UCSD-AML1 (cell line): ENCODE results near the gene CDYL2.
"Not testable (repeated sequence)": the region's sequence is repeated elsewhere in the genome, so short reads cannot be mapped to it uniquely, and the experiment has no call there.

Experiments used
- DNase-seq: peaks from one replicate; lab custom pipeline; 2025; ENCODE audit not compliant: unreplicated experiment; lab: John Stamatoyannopoulos, UW

The CDYL2 gene

DNA sequence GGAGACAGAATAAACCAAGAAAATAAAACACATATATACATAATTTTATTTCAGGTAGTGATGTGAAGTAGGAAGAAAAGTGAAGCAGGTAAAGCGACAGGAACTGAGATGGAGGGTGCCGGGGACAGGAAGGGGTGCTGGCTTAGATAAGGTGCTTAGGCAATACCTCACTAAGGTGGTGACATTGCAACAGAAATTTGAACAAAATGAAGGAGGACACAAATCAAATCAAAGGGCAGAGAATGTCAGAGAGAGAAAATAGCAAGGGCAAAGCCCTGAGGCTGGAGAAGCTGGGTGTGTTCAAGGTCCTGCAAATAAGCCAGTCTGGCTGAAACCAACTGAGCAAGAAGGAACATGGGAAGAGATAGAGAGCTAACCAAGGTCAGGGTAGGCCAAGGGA lies 5.0 kb upstream of the CDYL2 start:
- DNase-seq = no peak

DNA sequence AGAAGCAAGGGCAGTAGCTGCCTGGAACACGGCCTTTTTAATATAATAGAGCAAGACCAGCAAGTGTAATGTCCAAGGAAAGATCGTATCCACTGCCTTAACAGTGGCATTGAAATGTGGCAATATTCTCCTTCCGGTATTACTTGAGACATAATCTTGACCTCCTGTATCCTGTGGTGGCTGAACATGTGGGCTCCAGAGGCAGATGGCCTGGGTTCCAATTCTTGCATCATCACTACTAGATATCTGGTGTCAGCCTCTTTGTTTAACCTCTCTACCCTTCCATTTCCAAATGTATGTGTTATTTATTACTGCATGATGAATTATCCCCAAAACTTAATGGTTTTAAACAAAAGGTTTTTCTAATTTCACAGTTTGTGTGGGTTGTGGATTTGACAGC lies 3.5 kb upstream of the CDYL2 start:
- DNase-seq = no peak

- DNase-seq = peak; percentile 71
Measured at GRCh38 chr16:80806927-80807340, 2.5 kb upstream of the CDYL2 start.

DNA sequence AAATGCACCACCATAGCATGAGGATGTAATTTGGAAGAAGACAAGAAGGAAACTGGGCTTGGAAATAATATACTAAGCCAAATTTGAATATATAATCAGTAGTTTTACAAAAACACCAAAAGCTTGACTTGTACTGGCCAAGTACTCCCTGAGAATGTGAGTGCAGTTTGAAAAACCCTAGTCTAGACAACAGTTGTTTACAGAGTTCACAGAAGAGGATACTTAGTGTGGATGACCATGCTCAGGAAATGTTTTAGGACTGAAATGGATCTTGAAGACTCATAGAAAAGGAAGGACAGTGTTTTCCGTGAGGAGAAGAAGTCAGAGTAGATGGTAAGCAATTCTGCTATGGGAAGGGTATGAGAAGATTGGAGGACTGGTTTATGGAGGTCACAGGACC lies 1.9 kb upstream of the CDYL2 start:
- DNase-seq = no peak

DNA sequence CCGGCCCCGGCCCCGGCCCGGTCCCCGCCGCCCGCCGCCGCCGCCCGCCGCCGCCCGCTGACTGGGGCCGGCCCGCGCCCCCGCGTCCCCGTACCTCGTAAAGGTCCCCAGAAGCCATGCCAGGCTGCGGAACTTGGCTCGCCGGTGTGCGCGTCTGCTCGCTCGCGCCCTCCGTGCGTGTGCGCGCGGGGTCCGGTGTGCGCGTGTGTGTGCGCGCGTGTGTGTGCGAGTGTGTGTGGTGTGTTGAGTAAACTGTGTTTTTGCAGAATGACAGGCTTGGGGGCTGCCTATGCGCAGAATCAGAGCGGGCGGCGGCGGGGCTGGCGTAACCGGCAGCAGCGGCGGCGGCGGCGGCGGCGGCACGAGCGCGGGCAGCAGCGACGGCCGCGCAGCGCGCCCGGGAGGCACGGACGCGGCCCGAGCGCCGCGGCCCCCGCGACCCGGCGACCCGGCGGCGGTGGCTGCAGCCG lies 307 bp downstream of the CDYL2 start:
- DNase-seq = peak; percentile 66

DNA sequence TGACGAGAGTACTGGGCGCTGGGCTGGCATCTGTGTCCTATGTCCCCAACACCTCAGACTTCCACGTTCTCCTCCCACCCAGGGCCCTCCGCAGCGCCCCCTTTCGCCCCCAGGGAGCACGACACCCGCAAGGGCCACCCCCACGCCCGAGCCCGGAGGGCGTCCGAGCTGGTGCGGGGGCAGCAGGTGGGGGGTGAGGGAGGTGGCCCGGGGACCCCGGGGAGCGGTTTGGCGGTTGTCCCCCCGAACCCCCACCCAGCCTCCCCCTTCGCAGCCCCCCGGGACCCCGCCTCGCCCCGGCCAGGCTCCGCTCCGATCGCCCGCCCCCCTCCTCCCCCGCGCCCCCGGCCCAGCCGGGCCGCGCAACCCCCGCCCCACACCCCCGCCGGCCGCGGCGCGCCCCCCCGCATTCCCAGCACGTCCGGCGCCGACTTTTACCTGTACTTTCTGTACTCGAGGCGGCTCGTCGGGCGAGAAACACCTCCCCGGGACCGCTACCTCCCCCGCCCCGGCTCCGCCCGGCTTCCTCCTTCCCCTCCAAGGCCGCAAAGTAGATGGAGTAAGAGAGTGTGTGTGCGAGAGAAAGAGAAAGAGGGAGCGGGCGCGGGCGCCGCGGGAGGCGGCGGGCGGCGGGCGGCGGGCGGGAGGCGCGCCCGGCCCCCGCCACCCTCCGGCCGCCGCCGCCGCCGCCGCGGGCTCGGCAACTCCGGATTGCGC lies 901 bp downstream of the CDYL2 start:
- DNase-seq = peak; percentile 73

DNA sequence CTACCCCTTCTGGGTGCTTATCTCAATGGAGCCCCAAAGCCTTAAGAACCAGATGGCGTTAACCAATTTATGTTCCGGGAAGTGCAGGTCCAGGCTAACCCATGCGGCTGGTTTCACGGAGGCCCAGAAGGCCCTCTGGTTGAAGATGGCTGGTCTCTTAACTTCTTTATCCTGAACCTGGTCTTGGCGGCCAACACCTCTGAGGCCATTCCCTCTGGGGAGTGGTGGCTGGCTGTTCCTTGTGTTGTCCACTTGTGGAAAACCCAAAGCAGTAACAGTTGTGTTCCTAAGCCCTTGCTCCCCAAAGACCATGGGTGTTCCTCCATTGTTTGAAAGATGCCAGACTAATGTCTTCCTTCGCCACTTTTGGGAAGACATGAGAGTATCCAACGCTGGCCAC lies 1.5 kb downstream of the CDYL2 start:
- DNase-seq = no peak

- DNase-seq = no peak
Measured at GRCh38 chr16:80802138-80802537, 2.3 kb downstream of the CDYL2 start.

GRCh38 chr16:80794071-80794470 lies 10.3 kb downstream of the CDYL2 start:
- DNase-seq = no peak

DNA sequence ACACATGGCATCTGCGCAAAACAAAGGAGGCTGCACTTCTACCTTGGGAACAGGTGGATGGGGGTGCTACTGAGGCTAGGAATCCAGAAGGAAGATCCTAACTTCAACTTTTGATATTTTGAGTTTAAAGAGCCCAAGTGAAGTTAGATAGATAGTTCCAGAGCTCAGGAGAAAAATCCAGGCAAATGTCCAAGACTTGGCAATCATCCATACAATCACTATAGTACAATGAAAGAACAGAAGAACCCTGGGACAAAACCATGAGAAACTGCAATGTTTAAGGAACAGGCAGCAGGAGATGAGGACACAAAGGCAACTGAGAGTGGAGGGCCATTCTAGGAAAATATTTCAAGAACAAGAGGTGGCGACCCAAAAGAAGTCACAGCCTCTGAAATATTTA lies 12.4 kb downstream of the CDYL2 start:
- no peak for DNase-seq

DNA sequence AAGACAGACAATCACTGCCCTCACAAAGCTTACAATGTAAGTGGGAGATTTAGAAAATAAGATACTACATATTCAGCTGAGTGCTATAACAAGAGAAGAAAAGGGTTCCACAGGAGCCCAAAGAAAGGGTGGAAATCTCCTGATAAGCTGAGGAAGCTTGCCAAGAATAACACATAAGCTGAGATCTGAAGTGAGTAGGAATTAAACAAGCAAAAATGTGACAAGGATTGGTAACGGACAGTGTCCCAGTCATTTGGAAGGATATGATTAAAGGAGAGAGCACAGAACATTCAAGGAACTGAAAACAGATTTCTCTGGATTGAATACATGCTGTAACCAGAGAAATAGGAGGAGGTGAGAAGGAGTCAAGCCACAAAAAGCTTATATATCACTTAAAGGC lies 13.0 kb downstream of the CDYL2 start:
- no peak for DNase-seq

DNA sequence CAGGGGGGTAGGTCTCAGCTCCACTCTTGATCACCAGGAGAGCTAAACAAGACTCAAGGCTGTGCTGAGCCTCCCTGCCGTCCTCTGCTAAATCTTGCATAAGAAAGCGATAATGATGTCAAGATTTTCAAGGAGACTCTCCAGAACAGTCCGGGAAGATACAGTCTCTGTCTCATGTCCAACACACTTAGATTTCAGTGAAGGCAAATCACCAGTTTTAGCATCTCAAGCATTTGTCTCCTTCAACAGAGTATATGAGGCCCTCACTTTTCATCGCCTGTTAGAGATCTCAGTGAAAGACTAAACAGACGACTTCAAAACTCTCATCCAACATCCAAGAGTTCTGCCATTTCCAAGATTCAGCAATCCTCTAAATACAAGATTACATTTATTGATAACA lies 13.6 kb downstream of the CDYL2 start:
- DNase-seq = no peak

DNA sequence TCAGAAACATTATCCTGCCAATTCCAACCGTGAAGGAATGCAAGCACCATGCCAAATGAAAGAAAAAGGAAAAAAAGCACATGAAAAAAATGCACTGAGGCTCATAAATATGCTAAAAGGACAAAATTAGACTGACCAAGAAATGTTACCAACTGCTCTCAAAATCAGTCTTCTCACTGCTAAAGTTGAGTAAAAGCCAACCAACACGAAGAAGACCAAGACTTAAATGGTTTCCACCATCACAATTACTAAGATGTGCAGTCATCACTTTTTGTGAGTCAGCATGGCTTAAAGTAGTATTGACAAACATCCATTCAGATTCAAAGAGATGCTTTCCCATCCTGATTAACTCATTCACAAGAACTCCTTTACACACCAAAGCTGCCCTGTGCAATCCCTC lies 16.4 kb downstream of the CDYL2 start:
- DNase-seq = no peak

- not testable (repeated sequence) for DNase-seq
Measured at GRCh38 chr16:80786561-80786960, 17.8 kb downstream of the CDYL2 start.

GRCh38 chr16:80784951-80785350 lies 19.4 kb downstream of the CDYL2 start:
- DNase-seq = no peak

- no peak for DNase-seq
Measured at GRCh38 chr16:80778703-80779102, 25.7 kb downstream of the CDYL2 start.

- DNase-seq = no peak
Measured at GRCh38 chr16:80776856-80777255, 27.5 kb downstream of the CDYL2 start.

DNA sequence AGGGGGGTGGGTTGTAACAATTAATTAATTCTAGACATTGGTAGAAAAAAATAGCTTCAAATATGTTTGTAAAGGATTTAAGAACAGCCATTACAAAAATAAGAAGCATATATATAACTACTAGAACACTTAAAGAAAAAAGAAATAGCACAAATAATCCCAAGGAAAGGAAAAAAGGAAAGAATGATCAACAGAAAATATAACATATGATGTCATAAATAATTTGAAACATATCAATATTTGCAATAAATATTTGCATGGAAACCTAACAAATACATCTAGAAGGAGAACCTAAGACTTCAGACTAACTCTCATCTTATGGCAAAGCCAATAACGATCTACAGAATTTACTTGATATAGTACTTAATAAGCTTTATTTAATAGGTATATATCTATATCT lies 28.9 kb downstream of the CDYL2 start:
- no peak for DNase-seq

DNA sequence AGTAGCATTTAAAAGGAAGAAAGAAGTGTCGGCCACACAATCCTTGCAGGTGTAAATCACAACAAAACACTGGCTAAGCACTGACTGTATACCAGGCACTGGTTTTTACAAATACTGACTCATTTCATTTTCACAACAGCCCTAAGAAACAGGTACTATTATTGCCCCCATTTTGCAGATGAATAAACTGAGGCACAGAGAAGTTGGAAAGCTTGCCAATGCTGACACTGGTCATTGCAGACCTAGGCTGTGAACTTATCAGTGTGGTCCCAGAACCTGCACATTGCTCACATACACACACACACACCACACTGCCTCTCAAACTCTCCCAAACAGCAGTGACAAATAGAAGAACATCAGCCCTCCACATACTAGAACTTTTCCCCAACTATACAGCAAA lies 37.6 kb downstream of the CDYL2 start:
- no peak for DNase-seq

DNA sequence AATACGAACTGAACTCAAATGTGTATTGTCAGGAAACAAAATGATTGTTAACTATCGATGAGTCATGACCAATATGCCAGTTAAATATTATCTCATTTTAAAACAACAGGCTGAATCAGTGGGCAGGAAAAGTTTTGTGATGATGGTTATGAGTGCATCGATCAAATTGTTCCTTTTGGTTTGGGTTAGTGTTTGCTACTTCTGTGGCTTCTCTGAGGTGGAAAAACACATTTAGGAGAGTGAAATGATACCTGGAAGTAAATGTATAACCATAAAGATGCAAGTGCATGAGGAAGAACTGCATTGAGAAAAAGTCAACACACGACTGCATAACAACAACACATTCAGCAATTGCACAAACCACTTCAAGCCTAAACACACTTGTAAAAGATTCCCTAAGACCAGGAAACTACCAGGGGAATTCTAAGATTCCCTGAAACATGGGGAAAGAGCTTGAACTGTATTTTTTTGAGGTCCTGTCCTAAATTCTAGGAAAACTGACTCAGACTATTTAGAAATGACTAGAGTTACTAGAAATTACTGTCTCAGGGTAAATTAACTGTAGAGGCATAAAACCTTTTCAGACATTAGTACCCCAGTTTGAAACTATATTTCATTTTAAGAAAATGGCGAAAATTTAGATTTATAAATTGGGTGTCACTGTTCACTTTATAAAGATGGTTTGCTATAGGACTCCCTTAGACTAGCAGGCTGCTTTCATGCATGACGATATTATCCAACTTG lies 44.8 kb downstream of the CDYL2 start:
- DNase-seq = no peak

GRCh38 chr16:80754476-80754875 lies 49.9 kb downstream of the CDYL2 start:
- DNase-seq = no peak

DNA sequence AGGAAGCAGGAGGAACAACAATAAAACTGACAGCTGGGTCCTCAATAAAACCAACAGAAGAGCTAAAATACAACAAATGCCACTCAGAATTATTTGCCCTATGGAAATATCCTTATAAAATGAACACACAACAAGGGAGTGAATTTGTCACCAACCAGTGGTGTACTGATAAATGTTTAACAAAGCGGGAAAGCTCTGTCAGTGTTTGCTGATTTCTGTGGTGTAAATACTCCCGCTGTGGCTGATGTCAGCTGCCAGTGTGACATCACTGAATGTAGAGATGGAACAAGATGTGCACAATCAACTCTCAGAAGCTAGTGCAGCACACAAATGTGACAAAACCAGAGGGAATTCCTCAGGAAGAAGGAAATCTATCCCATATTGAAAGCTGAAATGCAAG lies 51.9 kb downstream of the CDYL2 start:
- DNase-seq = no peak

GRCh38 chr16:80751167-80751566 lies 53.2 kb downstream of the CDYL2 start:
- no peak for DNase-seq
